K562 (cell line): ENCODE data around the gene RCSD1. TPM values are rescaled to one million over a fixed set of nuclear protein-coding genes. Genes with fewer than 3 reads are reported as not detected.

Experiments
- ATAC-seq: fragments of 200-7000 bp; cut with Tn5 transposase; 3 replicates; pipeline ENCODE4 v1.9.1; 2020; ENCODE audit warnings: moderate library complexity
- BruUV-seq: library from RNA; stranded (reverse); fragments of 400-500 nt; replicated peaks from 2 replicates; lab custom pipeline; 2021; lab: Mats Ljungman, UMichigan
- CTCF ChIA-PET: fragments of 300-600 bp; formaldehyde crosslinking; extraction: SDS; loops from one replicate; lab custom pipeline; 2021; ENCODE audit warnings: low intra/inter-chr PET ratio; lab: Yijun Ruan, JAX
- POLR2A ChIA-PET: fragments of 300-600, 350-650 bp; sonication (Branson Sonifier 250); formaldehyde crosslinking; extraction: SDS; loops from one replicate; lab custom pipeline; 2021; ENCODE audit warnings: antibody characterized with exemption, inconsistent platforms; lab: Yijun Ruan, JAX
- DNase-seq, 4 experiments: peaks; one replicate each; pipeline versions ENCODE4 v3.0.0 to v3.0.0-alpha.2; 2011 to 2018; ENCODE audit warnings: low spot score in 3 of 4, mixed read lengths in 3 of 4; ENCODE audit errors: extremely low read depth in 1 of 4
- FAIRE-seq: peaks from 2 replicates; lab custom pipeline; 2011; peaks lifted over from hg19 to GRCh38; lab: Jason Lieb, UNC
- H2AFZ ChIP-seq: 2 replicates; pipeline ENCODE4 v1.6.0; 2011; ENCODE audit warnings: low read depth, low read length, control low read depth, inconsistent platforms
- H3K27ac ChIP-seq: fragments of 200-600 bp; 3 replicates; pipeline ENCODE4 v1.8.0; 2011; ENCODE audit warnings: low read depth, mild to moderate bottlenecking, control low read depth, inconsistent platforms, low read length, moderate library complexity, mixed read lengths; ENCODE audit errors: extremely low read depth
- H3K27me3 ChIP-seq, 2 experiments: fragments of 300-600 bp in 1 of 2; 2 replicates in 1 of 2; 3 replicates in 1 of 2; pipeline versions ENCODE4 v1.6.0 to v1.8.0; 2011; ENCODE audit warnings: inconsistent platforms in 2 of 2, low read length in 2 of 2, mild to moderate bottlenecking in 1 of 2, mixed read lengths in 1 of 2, moderate library complexity in 1 of 2; ENCODE audit not compliant: control insufficient read depth in 2 of 2, insufficient read depth in 2 of 2
- H3K36me3 ChIP-seq: fragments of 300-600 bp; 3 replicates; pipeline ENCODE4 v1.8.0; 2011; ENCODE audit warnings: mild to moderate bottlenecking, low read length, inconsistent platforms; ENCODE audit not compliant: control insufficient read depth, insufficient read depth
- H3K4me1 ChIP-seq, 2 experiments: fragments of 200-600 bp in 1 of 2; replicated peaks in 1 of 2; 2 replicates in 1 of 2; 3 replicates in 1 of 2; pipeline versions ENCODE4 v1.5.1 to v1.8.0; 2011; ENCODE audit warnings: inconsistent platforms in 2 of 2, low read length in 2 of 2, mild to moderate bottlenecking in 1 of 2, mixed read lengths in 1 of 2, moderate library complexity in 1 of 2; ENCODE audit not compliant: control insufficient read depth in 2 of 2, insufficient read depth in 2 of 2
- H3K4me2 ChIP-seq: 2 replicates; pipeline ENCODE4 v1.6.1; 2011; ENCODE audit warnings: low read length, control low read depth, inconsistent platforms, mixed read lengths; ENCODE audit not compliant: insufficient read depth
- H3K4me3 ChIP-seq: fragments of 200-600 bp; sonication (generic), shearing (Covaris generic); 2 replicates; pipeline ENCODE4 v1.5.1; 2016; ENCODE audit warnings: control low read depth, inconsistent platforms
- H3K79me2 ChIP-seq: fragments of 200-600 bp; 3 replicates; pipeline ENCODE4 v1.8.0; 2011; ENCODE audit warnings: low read length, inconsistent platforms; ENCODE audit not compliant: control insufficient read depth, insufficient read depth
- H3K9ac ChIP-seq, 2 experiments: 2 replicates each; pipeline versions ENCODE4 v1.6.0 to v1.6.1; 2011; ENCODE audit warnings: low read depth in 2 of 2, low read length in 2 of 2, control low read depth in 1 of 2, inconsistent platforms in 1 of 2, mild to moderate bottlenecking in 1 of 2, mixed read lengths in 1 of 2; ENCODE audit not compliant: insufficient read depth in 1 of 2
- H3K9me1 ChIP-seq: one replicate; pipeline ENCODE4 v1.6.0; 2011; ENCODE audit warnings: inconsistent platforms, mild to moderate bottlenecking, low read length, moderate library complexity; ENCODE audit not compliant: control insufficient read depth, insufficient read depth
- H3K9me3 ChIP-seq: replicated peaks from 2 replicates; pipeline ENCODE4 v1.5.1; 2011; ENCODE audit warnings: low read depth, low read length, inconsistent platforms; ENCODE audit not compliant: control insufficient read depth, insufficient read depth
- H4K20me1 ChIP-seq: replicated peaks from 2 replicates; pipeline ENCODE4 v1.6.1; 2011; ENCODE audit warnings: low read length, inconsistent platforms, mixed read lengths; ENCODE audit not compliant: control insufficient read depth, insufficient read depth
- CBFA2T3 ChIP-seq: fragments of 450-650 bp; IDR thresholded peaks from 2 replicates; pipeline ENCODE4 v1.6.1; 2017
- ETV6 ChIP-seq, 3 experiments: fragments of 150-350 bp in 1 of 3; sonication (generic) in 1 of 3; formaldehyde crosslinking in 1 of 3; IDR thresholded peaks; 2 replicates each; pipeline versions ENCODE4 v1.6.1 to v1.8.0; 2014 to 2022; ENCODE audit warnings: borderline replicate concordance in 2 of 3, low read depth in 2 of 3, antibody characterized with exemption in 1 of 3, low read length in 1 of 3, mild to moderate bottlenecking in 1 of 3, missing genetic modification reagents in 1 of 3
- HNRNPL ChIP-seq: fragments of 200-400 bp; formaldehyde crosslinking; IDR thresholded peaks from 2 replicates; pipeline ENCODE4 v1.6.1; 2017; ENCODE audit warnings: low read depth, mild to moderate bottlenecking, low read length
- IRF1 ChIP-seq: sonication (generic); formaldehyde crosslinking; IDR thresholded peaks from 2 replicates; pipeline ENCODE4 v1.8.0; 2022; ENCODE audit warnings: missing genetic modification reagents, mild to moderate bottlenecking, borderline replicate concordance
- NRF1 ChIP-seq, 2 experiments: fragments of 450-650 bp; IDR thresholded peaks in 1 of 2; conservative IDR thresholded peaks in 1 of 2; 2 replicates each; pipeline ENCODE4 v1.6.1; 2014; ENCODE audit warnings: mild to moderate bottlenecking in 2 of 2
- PRMT5 ChIP-seq: sonication (generic); formaldehyde crosslinking; IDR thresholded peaks from 2 replicates; pipeline ENCODE4 v1.5.0; 2020; ENCODE audit warnings: missing genetic modification reagents
- RERE ChIP-seq: sonication (generic); formaldehyde crosslinking; IDR thresholded peaks from 2 replicates; pipeline ENCODE4 v1.8.0; 2023; ENCODE audit warnings: missing genetic modification reagents, mild to moderate bottlenecking, borderline replicate concordance
- UBTF ChIP-seq, 2 experiments: IDR thresholded peaks; 2 replicates each; pipeline ENCODE4 v1.6.1; 2012; ENCODE audit warnings: improper control_type of control experiment in 2 of 2, low read depth in 2 of 2, low read length in 2 of 2, borderline replicate concordance in 1 of 2
- ZNF253 ChIP-seq: fragments of 250-450 bp; sonication (Bioruptor Pico); conservative IDR thresholded peaks from 2 replicates; pipeline ENCODE4 v1.6.1; 2021; ENCODE audit warnings: mild to moderate bottlenecking
- ZNF655 ChIP-seq: fragments of 250-450 bp; sonication (Bioruptor Pico); IDR thresholded peaks from 2 replicates; pipeline ENCODE4 v1.5.0; 2021
- ZNF77 ChIP-seq: fragments of 250-450 bp; sonication (Bioruptor Pico); IDR thresholded peaks from 2 replicates; pipeline ENCODE4 v1.5.0; 2020
- WGBS: fragments of 100-300 bp; shearing (Covaris generic); methylation state at CpG from one replicate; pipeline ENCODE4 v1.1.6; 2016; ENCODE audit warnings: low coverage, mixed read lengths; ENCODE audit not compliant: insufficient coverage; ENCODE audit errors: missing lambda C conversion rate; 5-methylcytosine and 5-hydroxymethylcytosine counted together
- in situ Hi-C: fragments of 300-500 bp; cut with MboI; formaldehyde crosslinking; loops from 4 replicates; pipeline ENCODE4 v1.15.0; 2018; ENCODE audit warnings: inconsistent platforms, mixed read lengths
- intact Hi-C: fragments of 100-400 bp; cut with micrococcal nuclease; formaldehyde crosslinking; loops from 2 replicates; pipeline ENCODE4 v1.14.2; 2022
- polyA plus RNA-seq, 8 experiments: library from polyadenylated mRNA; depleted of rRNA in 4 of 8; stranded (reverse) in 5 of 8; unstranded in 3 of 8; fragments of >200 nt; fragmentation: Nextera tagmentation in 2 of 8; fragmentation: Illumina TruSeq in 1 of 8; extraction: Ambion mirVana in 2 of 8; extraction: Trizol in 1 of 8; gene quantifications; 2 replicates each; pipeline versions ENCODE4 v1.2.1 to v1.2.3, GENCODE V29; 2011 to 2014; ENCODE audit warnings: inconsistent platforms in 1 of 8, missing spikeins in 1 of 8
- total RNA-seq, 7 experiments: library from RNA; depleted of rRNA in 6 of 7; stranded (reverse); fragments of >200 nt in 6 of 7; fragmentation: Illumina TruSeq in 2 of 7; extraction: Trizol in 2 of 7; gene quantifications; 2 replicates each; pipeline versions ENCODE4 v1.2.1 to v1.2.3, GENCODE V29; 2011 to 2021; ENCODE audit warnings: low replicate concordance in 1 of 7

RCSD1 gene
- total and polyA plus RNA-seq, 9 of the 15 experiments (the other 6 are each of a cell fraction or from before 2014, with no cell fraction given) = 7.8 to 69.8 (median 45.3) TPM

GRCh38 chr1:167665469-167665868, 35.4 kb downstream of the RCSD1 start:
- BruUV-seq = no TSS peak
- ATAC-seq (no peak), FAIRE-seq (no peak), DNase-seq (no peak)
- peaks cover 18% of the 10 kb centered on the region; the same call in 2 of the 3 replicates for H3K36me3 ChIP-seq
- peaks cover 10 to 13% of the 10 kb centered on the region in 2 experiments; a peak in 4 of 5 replicates for H3K4me1 ChIP-seq
- H3K9ac ChIP-seq = no peak overlapping the region
- H3K4me3 ChIP-seq = no peak overlapping the region
- no peak overlapping the region for H2AFZ ChIP-seq
- H3K79me2 ChIP-seq = no peaks in the 10 kb centered on the region; the same call in 2 of the 3 replicates
- H3K9me3 ChIP-seq = no peaks in the 10 kb centered on the region
- CTCF ChIA-PET = interaction anchor here (0.5 kb wide), 1 partner anchor 596 kb away, joined by 3 read pairs; no protein-coding TSS in a partner anchor
- no peaks in the 10 kb centered on the region for H3K9me1 ChIP-seq
- intact Hi-C loops = no loop called here
- no peaks in the 10 kb centered on the region for H3K27me3 ChIP-seq
- no peak overlapping the region for H3K27ac ChIP-seq
- in situ Hi-C loops = no loop called here
- no peak overlapping the region for H3K4me2 ChIP-seq
- WGBS = 95% methylated on average over 4 of the region's 4 CpGs
- no peaks in the 10 kb centered on the region; the same call in 1 of the 2 replicates for H4K20me1 ChIP-seq
- POLR2A ChIA-PET = interaction anchor here (1.8 kb wide), 1 partner anchor 9 kb away, joined by 4 read pairs; no protein-coding TSS in a partner anchor
- TF ChIP-seq HNRNPL (no peak), NRF1 (conservative IDR thresholded peaks at IDR 0.05 in 1 of 2, IDR thresholded peaks at IDR 0.05 in 1 of 2) (no peak), IRF1 (CRISPR knock-in tag) (no peak), ETV6 (IDR thresholded peaks at IDR 0.05; ENCODE audit: borderline replicate concordance in 1 of 2, low read depth in 2 of 2, low read length in 1 of 2) (no peak), ETV6 (CRISPR knock-in tag; IDR thresholded peaks at IDR 0.05; ENCODE audit: borderline replicate concordance) (no peak), UBTF (IDR thresholded peaks at IDR 0.05; ENCODE audit: borderline replicate concordance in 1 of 2, low read depth in 2 of 2, low read length in 2 of 2) (no peak), ZNF655 (CRISPR knock-in tag) (no peak), RERE (CRISPR knock-in tag) (no peak), CBFA2T3 (no peak), ZNF77 (no peak), ZNF253 (CRISPR knock-in tag) (no peak), PRMT5 (no peak)
